ENCODE data around the gene DDX3X.

DNA sequence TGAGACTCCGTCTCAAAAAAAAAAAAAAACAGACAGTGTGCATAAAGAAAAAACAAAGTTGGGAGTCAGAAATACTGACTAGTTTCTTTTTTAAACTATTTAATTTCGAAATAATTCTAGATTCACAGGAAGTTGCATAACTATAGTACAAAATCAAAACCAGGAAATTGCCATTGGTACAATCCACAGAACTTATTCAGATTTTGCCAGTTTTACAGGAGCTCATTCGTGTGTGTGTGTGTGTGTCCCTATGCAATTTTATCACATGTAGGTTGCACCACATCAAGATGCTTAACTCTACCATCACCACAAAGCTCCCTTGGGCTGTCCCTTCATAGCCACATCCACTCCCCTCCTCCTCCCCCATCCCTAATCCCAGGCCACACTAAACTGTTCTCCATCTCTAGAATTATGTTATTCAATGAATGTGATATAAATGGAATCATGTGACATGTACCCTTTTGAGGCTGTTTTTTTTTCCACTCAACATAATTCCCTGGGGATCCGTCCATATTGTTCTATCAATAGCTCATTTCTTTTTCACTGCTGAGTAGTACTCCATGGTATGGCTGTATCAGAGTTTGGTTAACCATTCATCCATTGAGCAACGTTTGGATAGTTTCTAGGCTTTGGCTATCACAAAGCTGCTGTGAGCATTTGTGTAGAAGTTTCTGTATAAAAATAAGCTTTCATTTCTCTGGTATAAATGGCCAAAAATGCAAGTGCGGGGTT lies 16.3 kb upstream of the DDX3X start:
- TF ChIP-seq POLR2AphosphoS5 (IDR thresholded peaks at IDR 0.05; ENCODE audit: low read depth, low read length) = no peak
- TF ChIP-seq, protein P1, sequence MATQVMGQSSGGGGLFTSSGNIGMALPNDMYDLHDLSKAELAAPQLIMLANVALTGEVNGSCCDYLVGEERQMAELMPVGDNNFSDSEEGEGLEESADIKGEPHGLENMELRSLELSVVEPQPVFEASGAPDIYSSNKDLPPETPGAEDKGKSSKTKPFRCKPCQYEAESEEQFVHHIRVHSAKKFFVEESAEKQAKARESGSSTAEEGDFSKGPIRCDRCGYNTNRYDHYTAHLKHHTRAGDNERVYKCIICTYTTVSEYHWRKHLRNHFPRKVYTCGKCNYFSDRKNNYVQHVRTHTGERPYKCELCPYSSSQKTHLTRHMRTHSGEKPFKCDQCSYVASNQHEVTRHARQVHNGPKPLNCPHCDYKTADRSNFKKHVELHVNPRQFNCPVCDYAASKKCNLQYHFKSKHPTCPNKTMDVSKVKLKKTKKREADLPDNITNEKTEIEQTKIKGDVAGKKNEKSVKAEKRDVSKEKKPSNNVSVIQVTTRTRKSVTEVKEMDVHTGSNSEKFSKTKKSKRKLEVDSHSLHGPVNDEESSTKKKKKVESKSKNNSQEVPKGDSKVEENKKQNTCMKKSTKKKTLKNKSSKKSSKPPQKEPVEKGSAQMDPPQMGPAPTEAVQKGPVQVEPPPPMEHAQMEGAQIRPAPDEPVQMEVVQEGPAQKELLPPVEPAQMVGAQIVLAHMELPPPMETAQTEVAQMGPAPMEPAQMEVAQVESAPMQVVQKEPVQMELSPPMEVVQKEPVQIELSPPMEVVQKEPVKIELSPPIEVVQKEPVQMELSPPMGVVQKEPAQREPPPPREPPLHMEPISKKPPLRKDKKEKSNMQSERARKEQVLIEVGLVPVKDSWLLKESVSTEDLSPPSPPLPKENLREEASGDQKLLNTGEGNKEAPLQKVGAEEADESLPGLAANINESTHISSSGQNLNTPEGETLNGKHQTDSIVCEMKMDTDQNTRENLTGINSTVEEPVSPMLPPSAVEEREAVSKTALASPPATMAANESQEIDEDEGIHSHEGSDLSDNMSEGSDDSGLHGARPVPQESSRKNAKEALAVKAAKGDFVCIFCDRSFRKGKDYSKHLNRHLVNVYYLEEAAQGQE (IDR thresholded peaks at IDR 0.05; ENCODE audit: insufficient read depth in 1 of 2, low read depth in 2 of 2, low read length in 2 of 2) = no peak
- TF ChIP-seq SIN3A (IDR thresholded peaks at IDR 0.05; ENCODE audit: borderline replicate concordance, insufficient read depth, low read length) = no peak
- TF ChIP-seq TAF1 (IDR thresholded peaks at IDR 0.05; ENCODE audit: borderline replicate concordance, insufficient read depth, low read length) = no peak

Measured in PFSK-1 (cell line).